Body of pancreas (tissue), 4 donors: ENCODE measurements around the gene CCDC43. TPM values are rescaled to one million over a fixed set of nuclear protein-coding genes. Genes with fewer than 3 reads are reported as not detected.
"Not testable (repeated sequence)": the region's sequence is repeated elsewhere in the genome, so short reads cannot be mapped to it uniquely, and the experiment has no call there.

ENCODE experiments used
- ATAC-seq: fragments of 150-250 bp; one replicate; pipeline ENCODE4 v1.9.1; 2016
- DNase-seq, 4 donors: peaks; one replicate each; pipeline ENCODE4 v3.0.0-alpha.2; 2019
- H3K27ac ChIP-seq, 4 donors: fragments of 200-600 bp; sonication (generic); 1 replicate in 3 of 4; 2 replicates in 1 of 4; pipeline versions ENCODE4 v1.5.1 to v1.6.1; 2016 to 2019; ENCODE audit warnings: mild to moderate bottlenecking in 1 of 4, mixed read lengths in 1 of 4, moderate library complexity in 1 of 4
- H3K27me3 ChIP-seq, 2 donors: fragments of 200-600 bp; sonication (generic); one replicate each; pipeline ENCODE4 v1.6.0; 2016; ENCODE audit warnings: mild to moderate bottlenecking in 1 of 2
- H3K36me3 ChIP-seq, 2 donors: fragments of 200-600 bp; sonication (generic); replicated peaks in 1 of 2; 2 replicates each; pipeline ENCODE4 v1.5.1; 2016; ENCODE audit warnings: low read depth in 2 of 2; ENCODE audit not compliant: insufficient read depth in 1 of 2
- H3K4me1 ChIP-seq: fragments of 200-600 bp; sonication (generic); one replicate; pipeline ENCODE4 v1.6.0; 2016
- H3K4me3 ChIP-seq, 2 donors: fragments of 200-600 bp; sonication (generic); 1 replicate in 1 of 2; 2 replicates in 1 of 2; pipeline ENCODE4 v1.5.1; 2016 to 2019
- H3K9me3 ChIP-seq, 3 donors: fragments of 200-600 bp; sonication (generic); 1 replicate in 2 of 3; 2 replicates in 1 of 3; pipeline ENCODE4 v1.5.1; 2016
- CTCF ChIP-seq, 7 experiments: fragments of 450-650 bp in 4 of 7; fragments of 200-600 bp in 3 of 7; sonication (generic) in 3 of 7; IDR thresholded peaks; one replicate each; pipeline ENCODE4 v1.5.1; 2016 to 2019; ENCODE audit warnings: antibody characterized with exemption in 7 of 7
- POLR2A ChIP-seq, 3 donors: fragments of 450-650 bp; IDR thresholded peaks; one replicate each; pipeline ENCODE4 v1.6.1; 2016; ENCODE audit warnings: antibody characterized with exemption in 3 of 3, mild to moderate bottlenecking in 2 of 3
- WGBS, 2 donors: methylation state at CpG; one replicate each; pipeline ENCODE4 v1.1.5; 2017; 5-methylcytosine and 5-hydroxymethylcytosine counted together
- intact Hi-C: fragments of 100-400 bp; cut with DNase I; formaldehyde crosslinking; loops from one replicate; pipeline ENCODE4 v1.15.1; 2023
- total RNA-seq, 2 donors: library from RNA; depleted of rRNA; stranded (reverse); fragments of >200 nt; gene quantifications; one replicate each; pipeline ENCODE4 v1.1.0, GENCODE V29; 2016

CCDC43 gene
- total RNA-seq, 2 donors from 2014 or later, result 5.9 to 7.0 TPM

- TF ChIP-seq CTCF (IDR thresholded peaks at IDR 0.05) (no peak), POLR2A (IDR thresholded peaks at IDR 0.05) (no peak)
- H3K4me3 ChIP-seq, result no peak overlapping the region
- H3K27ac ChIP-seq, result no peak overlapping the region
- no peaks in the 10 kb centered on the region for H3K27me3 ChIP-seq
- no peaks in the 10 kb centered on the region for H3K4me1 ChIP-seq
- ATAC-seq (no peak), DNase-seq (no peak)
- no peaks in the 10 kb centered on the region for H3K9me3 ChIP-seq
- intact Hi-C loops, result loop anchor here (10.0 kb wide), 1 partner anchor 102 kb away; no protein-coding TSS in a partner anchor
- no peaks in the 10 kb centered on the region for H3K36me3 ChIP-seq
- WGBS, 2 donors, result 53 to 78% methylated on average over 1 of the region's 1 CpG
Measured at GRCh38 chr17:44637066-44637465, 52.5 kb downstream of the CCDC43 start.

- DNase-seq (no peak), ATAC-seq (no peak)
- 22 to 39% methylated on average over 1 of the region's 1 CpG for WGBS, 2 donors
- Histone ChIP-seq H3K27me3 (no peaks in the 10 kb centered on the region), H3K27ac (no peak overlapping the region), H3K36me3 (no peaks in the 10 kb centered on the region), H3K4me1 (no peaks in the 10 kb centered on the region), H3K9me3 (no peaks in the 10 kb centered on the region), H3K4me3 (no peak overlapping the region)
- TF ChIP-seq POLR2A (IDR thresholded peaks at IDR 0.05), result no peak
- TF ChIP-seq CTCF (IDR thresholded peaks at IDR 0.05), result peak in 6 of 7 experiments; percentile 8 to 52 (median 35)
- intact Hi-C loops, result loop anchor here (10.0 kb wide), 1 partner anchor 102 kb away; no protein-coding TSS in a partner anchor
Measured at GRCh38 chr17:44636562-44636961, 53.0 kb downstream of the CCDC43 start.

GRCh38 chr17:44634401-44634800 is 55.2 kb downstream of the CCDC43 start:
- H3K27me3 ChIP-seq, H3K4me1 ChIP-seq, DNase-seq, H3K36me3 ChIP-seq, H3K4me3 ChIP-seq, H3K9me3 ChIP-seq, ATAC-seq, H3K27ac ChIP-seq: not testable (repeated sequence)
- 55 to 56% methylated on average over 4 of the region's 4 CpGs for WGBS, 2 donors
- intact Hi-C loops, result loop anchor here (10.0 kb wide), 1 partner anchor 100 kb away; no protein-coding TSS in a partner anchor

GRCh38 chr17:44633998-44634397 is 55.6 kb downstream of the CCDC43 start:
- TF ChIP-seq CTCF (IDR thresholded peaks at IDR 0.05) (no peak), POLR2A (IDR thresholded peaks at IDR 0.05) (no peak)
- WGBS, 2 donors, result 68 to 69% methylated on average over 8 of the region's 8 CpGs
- Histone ChIP-seq H3K27me3 (no peaks in the 10 kb centered on the region), H3K36me3 (no peaks in the 10 kb centered on the region), H3K4me1 (no peaks in the 10 kb centered on the region), H3K9me3 (no peaks in the 10 kb centered on the region), H3K27ac (no peak overlapping the region), H3K4me3 (no peak overlapping the region)
- DNase-seq, result no peak
- ATAC-seq, result no peak
- intact Hi-C loops, result loop anchor here (10.0 kb wide), 1 partner anchor 99 kb away; no protein-coding TSS in a partner anchor

- Histone ChIP-seq H3K27ac (no peak overlapping the region), H3K36me3 (no peaks in the 10 kb centered on the region), H3K9me3 (no peaks in the 10 kb centered on the region), H3K4me3 (no peak overlapping the region), H3K4me1 (peaks cover 5% of the 10 kb centered on the region), H3K27me3 (no peaks in the 10 kb centered on the region)
- WGBS, 2 donors, result 67 to 71% methylated on average over 4 of the region's 4 CpGs
- intact Hi-C loops, result loop anchor here (10.0 kb wide), 1 partner anchor 96 kb away; no protein-coding TSS in a partner anchor
- DNase-seq, result no peak
- no peak for ATAC-seq
- TF ChIP-seq POLR2A (IDR thresholded peaks at IDR 0.05) (no peak), CTCF (IDR thresholded peaks at IDR 0.05) (no peak)
Measured at GRCh38 chr17:44630703-44631102, 58.9 kb downstream of the CCDC43 start.
